Activated gamma-delta T cell treated with anti-CD3 and anti-CD28 coated beads, Interleukin-2, amount 50 U/mL, for 16 hours (primary cell): ENCODE results near the gene CALR3.
"Not testable (repeated sequence)": the region's sequence is repeated elsewhere in the genome, so short reads cannot be mapped to it uniquely, and the experiment has no call there.

ENCODE experiments used
- DNase-seq: peaks from one replicate; pipeline ENCODE4 v3.0.0-alpha.2; 2020; ENCODE audit warnings: low read depth

The CALR3 gene, protein sequence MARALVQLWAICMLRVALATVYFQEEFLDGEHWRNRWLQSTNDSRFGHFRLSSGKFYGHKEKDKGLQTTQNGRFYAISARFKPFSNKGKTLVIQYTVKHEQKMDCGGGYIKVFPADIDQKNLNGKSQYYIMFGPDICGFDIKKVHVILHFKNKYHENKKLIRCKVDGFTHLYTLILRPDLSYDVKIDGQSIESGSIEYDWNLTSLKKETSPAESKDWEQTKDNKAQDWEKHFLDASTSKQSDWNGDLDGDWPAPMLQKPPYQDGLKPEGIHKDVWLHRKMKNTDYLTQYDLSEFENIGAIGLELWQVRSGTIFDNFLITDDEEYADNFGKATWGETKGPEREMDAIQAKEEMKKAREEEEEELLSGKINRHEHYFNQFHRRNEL

DNA sequence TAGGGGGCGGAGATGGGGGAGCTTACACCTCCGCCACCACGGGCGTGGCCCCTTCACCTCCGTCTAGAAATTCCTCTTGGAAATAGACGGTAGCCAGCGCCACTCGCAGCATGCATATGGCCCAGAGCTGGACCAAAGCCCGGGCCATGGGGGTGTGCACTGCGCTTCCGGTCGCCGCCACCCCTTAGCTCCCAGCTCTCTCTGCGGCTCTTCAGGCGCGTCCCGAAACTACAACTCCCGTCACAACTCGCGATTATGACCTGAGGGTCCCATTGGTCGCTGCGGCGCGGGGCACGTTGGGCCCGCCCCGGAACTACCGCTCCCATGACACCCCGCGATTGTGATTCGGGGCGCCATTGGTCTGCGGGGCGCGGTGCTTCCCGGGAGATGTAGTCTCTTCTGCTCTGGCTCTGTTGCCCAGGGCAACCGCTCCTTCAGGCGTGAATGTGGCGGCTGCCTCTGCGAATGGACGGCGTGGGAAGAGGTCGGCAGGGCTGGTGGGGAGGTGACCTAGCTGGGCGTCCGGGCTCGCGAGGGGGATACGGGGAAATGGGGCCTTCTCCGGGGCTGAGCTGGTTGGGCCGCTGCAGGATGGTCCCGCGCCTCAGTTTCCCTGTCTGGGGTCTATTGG, at the start of gene CALR3, which contains the start of gene C19orf44:
Gene CALR3, minus strand, starts transcription at position 186 of the 631 bp plus-strand sequence. Its CDS starts 38 bp downstream, at position 148.
Gene C19orf44, plus strand, starts transcription at position 413 of the 631 bp plus-strand sequence. CDS start 4,399 bp downstream, outside the sequence.
- peak; percentile 94 for DNase-seq

DNA sequence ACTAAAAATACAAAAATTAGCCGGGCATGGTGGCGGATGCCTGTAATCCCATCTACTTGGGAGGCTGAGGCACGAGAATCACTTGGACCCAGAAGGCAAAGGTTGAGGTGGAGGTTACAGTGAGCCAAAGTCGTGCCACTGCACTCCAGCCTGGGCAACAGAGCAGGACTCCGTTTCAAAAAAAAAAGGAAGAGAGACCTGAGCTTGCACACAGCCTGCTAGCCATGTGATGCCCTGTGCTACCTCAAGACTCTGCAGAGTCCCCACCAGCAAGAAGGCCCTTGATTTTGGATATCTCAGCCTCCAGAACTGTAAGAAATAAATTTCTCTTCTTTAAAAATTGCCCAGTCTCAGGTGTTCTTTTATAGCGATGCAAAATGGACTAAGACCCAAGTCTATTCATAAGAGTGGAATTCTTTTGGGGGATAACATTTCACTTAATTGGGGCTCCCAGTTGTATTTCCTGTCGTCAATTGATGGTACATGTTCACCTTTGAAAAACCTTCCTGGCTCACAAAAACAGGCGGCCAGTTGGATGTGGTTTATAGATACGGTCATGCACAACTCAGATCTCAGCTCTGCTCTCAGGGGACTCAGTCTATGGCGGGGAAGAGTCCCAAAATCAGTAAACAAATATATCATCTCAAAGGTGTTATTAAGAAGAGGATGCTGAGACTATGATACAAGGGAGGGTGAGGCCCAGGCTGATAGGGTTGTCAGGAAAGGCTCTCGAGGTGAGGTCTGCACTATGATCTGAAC, 48.7 kb upstream of the CALR3 start:
- DNase-seq = no peak

DNA sequence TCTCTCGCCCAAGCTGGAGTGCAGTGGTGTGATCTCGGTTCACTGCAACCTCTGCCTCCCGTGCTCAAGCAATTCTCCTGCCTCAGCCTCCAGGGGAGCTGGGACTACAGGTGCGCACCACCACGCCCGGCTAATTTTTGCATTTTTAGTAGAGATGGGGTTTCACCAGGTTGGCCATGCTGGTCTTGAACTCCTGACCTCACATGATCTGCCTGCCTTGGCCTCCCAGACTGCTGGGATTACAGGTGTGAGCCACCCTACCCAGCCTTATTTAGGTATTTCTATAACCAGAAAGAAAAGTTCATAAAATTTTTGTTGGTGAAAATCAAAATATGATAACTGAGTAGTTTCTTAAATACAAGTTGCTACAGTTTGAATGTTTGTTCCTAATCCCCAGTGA, 47.8 kb upstream of the CALR3 start:
- DNase-seq = not testable (repeated sequence)

DNA sequence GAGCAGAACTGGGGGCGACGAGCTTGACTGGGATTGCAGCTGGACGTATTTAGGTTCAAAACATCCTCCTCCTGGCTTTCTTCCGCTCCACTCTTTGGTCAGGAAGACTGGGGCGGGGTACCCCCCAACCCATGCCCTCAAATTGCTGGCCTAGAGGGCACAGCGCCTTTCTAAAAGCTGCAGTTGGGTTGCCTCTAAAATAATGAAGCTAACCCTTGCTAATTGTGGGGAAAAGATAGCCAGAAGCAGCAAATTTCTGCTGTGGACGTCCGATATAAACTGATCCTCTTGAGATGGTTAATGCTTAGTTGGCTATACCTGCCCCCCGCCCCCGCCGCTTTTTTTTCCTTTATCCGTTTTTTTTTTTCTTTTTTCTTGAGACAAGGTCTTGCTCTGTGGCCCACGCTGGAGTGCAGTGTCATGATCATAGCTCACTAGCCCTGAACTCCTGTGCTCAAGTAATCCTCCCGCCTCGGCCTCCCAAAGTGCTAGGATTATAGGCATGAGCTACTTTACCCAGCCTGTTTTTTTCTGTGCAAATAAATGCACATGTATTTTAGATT, 47.0 kb upstream of the CALR3 start:
- DNase-seq = no peak

DNA sequence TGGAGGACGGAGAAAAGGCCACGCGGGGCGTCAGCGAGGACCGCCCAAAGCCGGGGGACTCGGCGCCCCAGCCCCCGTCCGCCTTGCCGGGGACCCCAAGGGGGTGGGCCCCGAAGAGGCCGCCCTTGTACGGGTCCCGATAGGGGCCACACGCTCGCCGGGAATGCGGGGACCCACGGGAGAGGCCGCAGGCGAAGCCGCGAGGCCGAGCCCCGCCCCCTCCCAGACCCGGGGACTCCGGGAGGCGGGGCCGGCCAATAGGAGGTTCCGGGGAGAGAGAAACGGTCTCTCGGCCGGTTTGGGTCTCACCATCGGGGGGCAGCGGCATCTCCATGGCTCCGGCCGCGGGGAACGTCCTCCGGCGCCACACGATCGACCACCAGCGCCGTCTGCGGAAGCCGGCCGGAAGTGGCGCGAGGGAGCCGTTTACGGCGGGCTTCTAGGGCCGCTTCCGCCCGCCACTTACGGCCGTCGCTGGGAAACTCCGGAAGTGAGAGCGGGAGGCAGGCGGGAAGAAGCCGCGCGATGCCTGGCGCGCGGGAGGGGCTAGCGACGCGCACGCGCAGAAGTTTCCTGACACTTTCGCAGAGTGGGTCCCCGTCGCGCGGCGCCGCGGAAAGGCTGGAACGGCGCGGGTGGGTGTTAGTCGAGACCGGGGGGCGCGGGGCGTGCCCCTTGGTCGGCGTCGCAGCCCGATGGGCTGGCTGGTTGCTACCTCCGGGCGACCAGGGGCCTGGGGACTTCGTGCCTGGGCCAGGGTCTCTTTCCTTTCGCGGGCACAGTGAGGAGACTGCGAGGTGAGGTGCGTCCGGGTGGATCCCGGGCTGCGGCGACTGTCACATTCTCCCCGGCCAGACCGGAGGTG, 46.3 kb upstream of the CALR3 start, which contains the start of gene CHERP:
Gene CHERP, minus strand, starts transcription at position 393 of the 865 bp plus-strand sequence. Its CDS starts 59 bp downstream, at position 334.
- peak; percentile 92 for DNase-seq

DNA sequence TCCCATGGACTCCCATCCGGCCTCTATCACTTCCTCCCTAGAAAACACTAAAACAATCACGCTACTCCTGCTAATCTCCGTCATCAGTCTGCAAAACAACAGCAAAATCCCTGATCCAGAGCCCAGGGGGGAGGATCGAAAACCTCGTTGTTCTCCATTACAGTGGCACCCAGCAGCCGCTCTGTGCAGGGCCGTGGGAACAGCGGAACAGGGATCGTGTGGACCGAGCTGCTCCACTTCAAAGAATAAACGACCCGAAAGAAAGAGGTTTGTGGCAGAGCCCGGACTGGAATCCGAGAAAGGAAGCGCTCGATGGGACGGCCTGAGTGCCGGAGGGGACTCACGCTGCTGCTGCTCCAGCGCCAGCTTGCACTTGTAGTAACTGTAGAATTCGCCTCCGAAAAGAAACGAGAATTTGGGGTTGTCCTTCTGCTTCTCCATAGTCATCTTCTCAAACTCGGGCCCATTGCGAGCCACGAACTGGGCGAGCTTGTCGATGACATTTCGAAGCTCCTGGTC, 45.6 kb upstream of the CALR3 start:
- no peak for DNase-seq

DNA sequence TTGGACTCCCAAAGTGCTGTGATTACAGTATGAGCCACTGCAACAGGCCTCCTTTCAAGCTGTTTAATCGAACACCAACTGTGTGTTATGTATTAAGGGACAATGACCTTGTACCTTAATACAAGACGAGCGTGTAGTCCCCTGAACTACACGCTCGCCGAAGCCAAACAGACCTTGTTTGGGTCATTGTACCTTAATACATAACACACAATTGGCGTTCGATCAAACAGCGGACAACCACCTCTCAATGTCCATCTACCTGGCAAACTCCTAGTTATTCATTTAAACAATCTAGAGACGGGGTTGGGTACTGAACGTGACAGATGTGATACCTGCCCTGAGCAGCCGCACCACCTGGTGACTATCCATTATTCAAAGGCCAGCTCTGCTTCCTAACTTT, 45.0 kb upstream of the CALR3 start:
- no peak for DNase-seq

DNA sequence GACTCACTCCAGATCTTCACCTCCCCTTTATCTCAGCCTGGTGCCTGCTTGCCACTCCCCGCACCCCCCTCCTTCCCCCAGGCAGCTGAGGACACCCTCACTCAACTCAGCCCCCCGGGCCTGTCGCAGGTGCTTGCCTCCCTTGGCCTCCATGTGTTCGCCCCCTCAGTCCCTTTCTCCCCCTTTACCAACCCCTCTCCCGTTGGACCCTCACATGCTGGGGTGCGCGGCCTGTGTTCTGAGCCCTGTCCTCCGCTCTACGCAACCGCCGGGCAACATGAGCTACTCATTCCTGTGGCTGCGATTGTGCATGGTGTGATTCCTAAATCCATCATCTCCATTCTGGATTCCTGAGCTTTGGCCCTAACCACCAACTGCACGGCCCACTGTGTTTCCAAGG, 41.1 kb upstream of the CALR3 start:
- no peak for DNase-seq

DNA sequence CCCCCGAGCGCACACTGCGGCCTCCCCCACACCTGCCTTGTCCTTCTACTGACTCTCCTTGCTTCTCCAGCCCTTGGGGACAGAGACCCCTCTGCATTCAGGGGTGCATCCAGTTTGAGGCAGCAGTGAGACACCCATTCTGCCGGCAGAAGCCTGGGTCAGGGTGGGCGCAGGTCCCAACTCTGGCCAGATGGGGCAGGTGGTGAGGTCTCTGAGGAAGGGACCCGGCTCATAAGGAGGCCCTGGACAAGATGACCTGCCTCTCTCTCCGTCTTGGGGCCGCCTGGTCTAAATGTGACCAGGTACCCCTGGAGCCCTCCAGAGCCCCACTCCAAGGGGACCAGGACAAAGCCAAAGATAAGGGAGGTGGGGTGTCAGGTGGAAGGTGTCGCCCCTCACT, 40.2 kb upstream of the CALR3 start:
- no peak for DNase-seq

DNA sequence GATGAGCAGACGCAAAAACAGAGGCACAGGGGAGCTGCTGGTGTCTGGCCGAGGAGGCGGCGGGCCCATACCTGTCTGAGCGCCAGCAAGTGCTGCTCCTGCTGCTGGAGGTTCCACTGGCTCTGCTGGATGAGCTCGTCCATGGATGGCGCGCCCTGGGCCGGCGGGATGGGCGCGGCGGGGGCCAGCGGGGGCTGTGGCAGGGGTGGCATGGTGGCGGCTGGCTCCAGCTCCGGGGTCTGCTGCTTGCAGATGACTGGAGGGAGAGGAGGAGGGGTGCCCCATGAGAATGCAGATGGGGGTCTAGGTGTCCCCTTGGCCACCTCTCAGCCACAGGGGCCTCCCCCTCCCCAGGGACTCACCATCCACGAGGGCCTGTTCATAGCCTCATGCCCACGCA, 39.4 kb upstream of the CALR3 start:
- no peak for DNase-seq

DNA sequence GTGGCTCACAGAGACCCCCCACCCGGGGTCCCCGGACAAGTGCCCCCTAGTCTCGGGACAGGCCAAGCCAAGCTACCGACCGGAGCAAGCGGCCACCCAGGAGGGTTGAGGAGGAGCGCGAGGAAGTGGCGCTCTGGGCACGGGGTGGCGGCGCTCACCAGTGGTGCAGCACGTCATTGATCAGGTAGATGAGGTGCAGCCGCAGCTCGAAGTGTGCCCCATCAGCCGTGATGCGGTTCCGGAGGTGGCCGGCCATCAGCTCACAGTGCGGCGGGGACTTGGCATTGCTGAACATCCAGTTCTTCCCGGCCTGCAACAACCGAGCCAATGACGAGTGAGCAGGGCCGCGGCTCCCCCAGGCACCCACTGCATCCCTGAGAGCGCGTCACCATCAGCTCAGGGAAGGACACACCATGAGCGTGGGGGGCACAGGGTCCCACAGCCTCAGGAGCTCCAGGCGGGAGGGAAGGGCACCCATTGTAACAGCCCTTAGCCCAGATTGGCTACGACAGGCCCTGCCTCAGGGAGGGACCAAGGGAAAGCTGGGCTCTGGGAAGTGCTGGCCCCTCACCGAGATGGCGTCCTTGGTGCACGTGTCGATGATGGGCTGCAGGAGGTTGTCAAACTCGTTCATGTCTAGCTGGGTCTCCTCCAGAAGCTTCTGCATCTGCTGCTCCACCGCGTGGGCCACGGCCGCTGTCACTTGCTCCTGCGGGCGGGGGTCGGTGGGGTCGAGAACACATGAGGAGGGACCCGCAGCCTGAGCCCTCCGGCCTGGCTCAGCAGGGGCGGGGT, 36.7 kb upstream of the CALR3 start:
- no peak for DNase-seq

DNA sequence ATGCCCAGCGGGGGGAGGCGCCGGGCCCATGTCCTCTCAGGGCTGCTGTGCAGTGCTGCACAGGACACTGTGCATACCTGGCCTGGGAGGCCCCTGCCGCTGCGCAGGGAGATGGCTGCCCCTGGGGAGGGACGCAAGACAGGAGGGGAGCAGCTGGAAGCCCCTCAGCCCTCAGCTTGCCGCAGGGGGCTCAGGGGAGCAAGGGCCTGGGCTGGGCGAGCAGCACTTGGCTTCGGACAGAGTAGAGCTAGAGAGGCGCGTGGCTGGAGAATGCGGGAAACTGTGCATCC, 35.4 kb upstream of the CALR3 start:
- no peak for DNase-seq

DNA sequence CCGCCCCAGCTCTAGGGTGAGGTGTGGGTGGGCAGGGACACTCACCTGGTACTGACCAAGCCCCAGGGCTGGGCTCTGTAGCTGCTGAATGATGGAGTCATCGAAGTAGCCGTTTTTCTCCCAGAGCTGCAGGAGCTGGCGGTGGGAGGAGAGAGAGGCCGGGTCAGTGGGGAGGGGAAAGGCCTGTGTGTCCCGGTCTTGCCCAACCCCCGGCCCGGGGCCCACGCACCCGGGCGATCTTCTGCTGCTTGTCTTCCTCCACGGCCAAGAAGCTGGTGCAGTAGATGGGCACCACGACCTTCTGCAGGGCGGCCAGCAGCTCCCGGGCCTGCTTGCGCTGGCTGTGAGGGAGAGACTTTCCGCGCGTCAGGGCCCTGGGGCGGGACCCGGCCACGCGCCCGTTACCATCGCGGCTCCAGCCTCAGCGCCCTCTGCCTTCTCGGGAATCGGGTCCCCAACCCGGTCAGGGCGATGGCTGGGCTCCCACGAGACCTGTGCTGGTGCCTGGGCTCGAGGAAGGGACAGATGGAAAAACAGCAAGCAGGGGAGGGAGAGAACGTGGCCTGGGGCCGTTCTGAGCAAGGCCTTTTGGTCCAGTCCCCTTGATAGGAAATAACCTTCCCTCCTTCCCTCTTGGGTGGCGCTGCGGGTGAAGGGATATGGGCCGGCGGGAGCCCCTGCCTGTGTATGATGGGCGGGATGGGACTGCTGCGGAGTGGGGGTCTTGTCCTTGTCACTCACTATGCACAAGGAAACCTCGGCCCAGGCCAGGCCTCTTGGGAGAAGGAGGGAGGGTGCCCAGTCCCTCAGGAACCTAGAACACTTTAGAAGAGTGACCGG, 34.8 kb upstream of the CALR3 start:
- DNase-seq = no peak

DNA sequence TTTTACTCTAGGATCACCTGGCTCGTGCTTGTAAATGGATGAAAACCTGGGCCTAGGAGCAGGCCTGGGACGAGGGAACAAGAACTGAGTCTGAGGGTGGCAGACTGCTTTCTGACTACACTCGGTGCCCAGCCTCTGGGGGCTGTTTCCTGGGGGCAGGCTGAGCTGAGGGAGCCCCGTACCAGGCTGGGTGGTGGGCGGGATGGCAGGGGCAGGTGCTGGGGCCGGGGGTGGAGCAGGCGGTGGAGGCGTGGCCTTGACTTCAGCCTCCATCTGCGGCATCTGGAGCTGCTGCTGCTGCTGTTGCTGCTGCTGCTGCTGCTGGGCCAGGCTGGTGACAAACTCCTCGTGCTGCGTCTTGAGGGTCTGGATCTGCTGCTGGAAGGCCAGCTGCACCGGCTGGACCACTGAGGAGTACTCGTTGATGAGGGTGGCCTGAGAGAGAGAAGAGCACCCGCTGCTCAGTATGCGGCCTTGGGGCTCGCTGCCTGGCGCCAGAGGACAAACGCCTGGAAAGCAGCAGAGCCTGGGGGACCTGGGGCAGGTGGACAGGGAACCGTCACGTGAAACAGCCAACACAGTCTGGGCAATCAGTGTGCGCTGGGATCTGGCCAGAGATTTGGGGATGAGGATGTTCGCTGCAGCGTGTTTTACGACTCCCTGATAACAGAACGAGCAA, 33.6 kb upstream of the CALR3 start:
- no peak for DNase-seq

DNA sequence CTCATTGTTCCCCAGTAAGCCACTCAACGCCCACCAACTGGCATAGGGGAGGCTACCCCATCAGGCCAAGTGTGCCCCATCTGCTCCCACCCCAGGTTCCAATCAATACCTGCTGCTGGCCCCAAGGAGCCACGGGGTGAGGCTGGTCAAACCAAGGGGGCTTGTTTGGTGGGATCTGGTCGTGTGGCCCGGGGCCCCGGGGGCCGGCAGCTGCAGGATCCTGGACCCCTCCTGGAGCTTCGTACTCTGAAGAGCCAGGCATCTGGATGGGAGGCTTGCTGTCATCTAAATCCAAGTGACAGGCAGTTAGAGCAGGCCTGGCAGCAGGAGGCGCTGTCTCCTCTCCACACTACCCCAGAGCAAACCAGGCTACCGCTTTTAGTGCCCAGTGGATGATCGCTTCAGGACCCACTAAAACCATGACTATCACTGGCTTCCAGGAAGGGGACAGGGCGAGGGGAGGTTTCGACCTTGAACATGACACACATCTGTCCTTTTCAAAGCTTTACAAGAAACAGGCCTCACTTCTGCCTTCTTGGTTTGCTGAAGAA, 32.1 kb upstream of the CALR3 start:
- DNase-seq = no peak

DNA sequence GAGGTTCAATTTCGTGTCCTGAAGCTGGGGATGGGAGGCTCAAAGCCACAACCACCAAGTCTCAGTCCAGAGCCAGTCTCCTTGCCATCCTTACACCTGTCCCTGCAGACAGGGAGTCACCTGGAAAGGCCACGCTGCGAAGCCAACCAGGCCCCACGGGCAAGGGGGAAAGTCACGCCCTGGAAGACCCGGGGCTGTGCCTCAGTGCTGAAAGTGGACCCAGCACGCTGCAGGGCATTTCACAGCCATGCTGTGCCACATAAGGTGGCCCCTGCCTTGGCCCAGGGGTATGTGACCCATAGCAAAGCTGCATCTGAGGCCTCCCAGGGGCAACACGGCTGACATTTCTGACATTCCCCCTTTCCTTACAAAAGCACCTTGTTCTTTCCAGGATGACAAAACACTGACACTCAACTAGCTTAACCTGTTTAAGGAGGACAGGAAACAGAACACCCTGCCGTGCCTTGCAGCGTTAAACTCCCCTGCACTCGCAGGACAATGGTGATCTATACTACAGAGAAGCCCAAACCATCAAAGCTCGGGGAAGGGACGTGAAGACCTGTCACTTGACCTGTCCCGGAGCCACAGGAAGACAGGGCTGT, 31.5 kb upstream of the CALR3 start:
- no peak for DNase-seq

DNA sequence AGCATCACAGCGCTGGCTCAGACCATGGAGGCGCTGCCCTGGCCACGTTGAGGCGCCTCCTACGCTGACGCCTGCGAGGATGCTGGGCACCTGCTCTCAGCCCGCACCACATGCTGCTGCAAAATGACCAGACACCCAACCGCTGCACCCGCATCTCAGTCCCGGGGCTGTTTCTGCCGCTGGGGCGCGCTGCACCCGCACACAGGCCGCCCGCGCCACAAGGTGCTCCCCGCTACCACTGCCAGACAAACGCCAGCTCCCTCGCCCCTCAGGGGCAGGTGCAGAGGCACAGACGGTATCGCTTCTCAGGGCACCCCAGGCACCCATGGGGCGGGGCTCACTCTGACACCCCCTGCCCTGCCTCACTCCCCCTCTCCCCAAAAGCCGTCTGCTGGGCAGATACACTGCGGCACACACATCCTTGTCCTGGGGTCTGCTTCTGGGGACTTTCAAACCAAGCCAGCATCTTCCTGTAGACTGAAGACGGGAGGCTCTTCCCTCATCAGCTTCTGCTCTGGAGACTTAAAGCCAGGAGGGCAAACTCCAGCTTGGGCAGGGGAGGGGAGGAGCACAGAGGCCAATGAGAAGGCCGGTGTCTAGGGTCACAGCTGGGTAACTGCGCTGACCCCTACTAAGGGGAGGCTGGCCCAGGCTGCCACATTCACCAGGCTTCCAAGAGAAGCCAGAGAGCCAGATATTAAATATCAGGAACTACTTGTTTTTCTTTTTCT, 29.9 kb upstream of the CALR3 start:
- no peak for DNase-seq
